ENCODE results near the gene MGAT3. TPM values are rescaled to one million over a fixed set of nuclear protein-coding genes. Genes with fewer than 3 reads are reported as not detected.

The MGAT3 gene
- total and polyA plus RNA-seq, 2 of the 13 experiments (the other 11 are each of a cell fraction or from before 2014, with no cell fraction given) = 0.11 to 0.15 TPM

- TF ChIP-seq ZBTB25 (CRISPR knock-in tag; IDR thresholded peaks at IDR 0.05) (0 out of 2 replicates have a peak, but pooled peaks have one; percentile 3), MED8 (CRISPR knock-in tag; IDR thresholded peaks at IDR 0.05; ENCODE audit: insufficient replicate concordance) (peak; percentile 63), ZMYM3 (CRISPR knock-in tag; IDR thresholded peaks at IDR 0.05) (no peak), ZNF687 (CRISPR knock-in tag; IDR thresholded peaks at IDR 0.05) (no peak), ZNF256 (CRISPR knock-in tag; conservative IDR thresholded peaks at IDR 0.05) (no peak), SP4 (CRISPR knock-in tag; IDR thresholded peaks at IDR 0.05) (no peak), CSRNP2 (CRISPR knock-in tag; conservative IDR thresholded peaks at IDR 0.05; ENCODE audit: low read depth) (no peak), SNAPC5 (CRISPR knock-in tag; IDR thresholded peaks at IDR 0.05; ENCODE audit: borderline replicate concordance) (0 out of 2 replicates have a peak, but pooled peaks have one; percentile 58), PHF21A (CRISPR knock-in tag; IDR thresholded peaks at IDR 0.05) (no peak), NR2F2 (IDR thresholded peaks at IDR 0.05; ENCODE audit: borderline replicate concordance, low read depth) (no peak), ELF3 (CRISPR knock-in tag; IDR thresholded peaks at IDR 0.05) (no peak), SNAPC4 (CRISPR knock-in tag; IDR thresholded peaks at IDR 0.05) (no peak), MYNN (CRISPR knock-in tag; IDR thresholded peaks at IDR 0.05; ENCODE audit: low read depth) (no peak), ZNF441 (CRISPR knock-in tag; IDR thresholded peaks at IDR 0.05; ENCODE audit: borderline replicate concordance) (no peak), ZNF768 (CRISPR knock-in tag; IDR thresholded peaks at IDR 0.05) (no peak), KDM4B (CRISPR knock-in tag; IDR thresholded peaks at IDR 0.05) (no peak), PRPF4 (IDR thresholded peaks at IDR 0.05; ENCODE audit: low read depth, low read length, poor library complexity, severe bottlenecking) (no peak)
Measured at GRCh38 chr22:39518996-39519680, 62.3 kb downstream of the MGAT3 start (continued).
